Stimulated activated CD8-positive, alpha-beta memory T cell treated with anti-CD3 and anti-CD28 coated beads, Interleukin-7, amount 100 ng/mL, for 24 hours (primary cell): Measurements from ENCODE around the gene ARHGAP25.

Source experiments
- DNase-seq: peaks from one replicate; pipeline ENCODE4 v3.0.0-alpha.2; 2020; ENCODE audit warnings: low read depth

ARHGAP25 gene

DNA sequence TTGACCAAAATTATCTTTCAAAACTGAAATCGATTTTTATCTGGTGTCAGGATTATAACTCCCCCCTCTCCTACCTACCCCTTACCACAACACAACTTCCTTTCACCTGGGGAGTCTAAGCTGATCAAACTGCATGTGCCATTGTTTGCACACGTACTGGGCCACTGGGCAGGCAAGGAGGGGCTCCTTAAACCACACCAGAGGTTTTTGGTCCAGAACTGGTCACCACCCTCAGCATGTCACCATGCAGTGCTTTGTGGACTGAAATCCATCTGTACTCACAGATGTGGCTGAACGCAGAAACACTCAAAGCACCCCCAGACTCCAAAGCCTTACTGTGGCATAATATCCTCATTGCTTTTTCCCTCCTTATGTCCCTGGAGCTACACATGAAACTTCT is 13.9 kb upstream of the ARHGAP25 start:
- DNase-seq, result no peak

DNA sequence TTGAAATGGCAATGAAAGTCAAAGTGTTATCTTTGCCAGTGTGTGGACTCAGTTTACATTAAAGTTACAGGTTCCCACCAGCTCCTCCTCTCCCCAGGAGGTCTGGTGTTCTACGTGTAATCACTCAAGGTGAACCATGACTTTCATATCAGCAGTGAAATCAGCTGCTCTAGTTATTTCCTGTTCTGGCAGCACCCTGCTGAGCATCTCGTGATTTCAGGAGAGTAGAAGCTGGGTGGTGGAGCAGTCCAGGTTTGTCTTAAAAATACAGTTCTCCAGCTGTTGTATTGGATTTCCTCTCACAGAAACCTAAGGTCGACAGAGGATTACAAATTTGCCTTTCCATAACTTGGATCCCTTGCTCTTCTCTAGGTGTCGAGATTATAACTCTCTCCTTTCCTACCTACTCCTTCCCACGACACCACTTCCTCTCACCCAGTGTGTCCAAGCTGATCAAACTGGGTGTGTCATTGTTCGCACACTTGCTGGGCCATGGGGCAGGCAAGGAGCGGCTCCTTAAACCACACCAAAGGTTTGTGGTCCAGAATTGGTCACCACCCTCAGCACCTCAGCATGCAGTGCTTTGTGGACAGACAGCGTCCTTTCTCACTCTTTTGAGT is 13.0 kb upstream of the ARHGAP25 start:
- DNase-seq, result no peak

DNA sequence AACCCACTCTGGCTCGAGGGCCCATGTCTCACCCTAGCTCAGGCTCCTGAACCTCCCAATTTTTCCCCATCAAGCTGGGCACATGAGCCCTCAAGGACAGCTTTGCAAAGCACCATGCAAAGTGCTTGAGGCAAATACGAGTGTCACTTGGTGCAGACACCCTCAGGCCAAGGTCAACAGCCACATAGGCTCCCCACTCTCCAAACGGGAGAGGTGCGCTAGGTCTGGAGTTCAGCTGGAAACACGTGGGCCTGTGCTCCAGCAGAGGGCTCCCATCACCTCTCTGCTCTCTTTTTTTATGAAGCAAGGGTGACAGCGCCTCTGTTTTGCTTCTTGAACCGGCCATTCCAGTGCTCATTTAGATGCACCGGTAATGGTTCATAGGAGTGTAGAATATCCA is 11.9 kb upstream of the ARHGAP25 start:
- DNase-seq, result no peak

DNA sequence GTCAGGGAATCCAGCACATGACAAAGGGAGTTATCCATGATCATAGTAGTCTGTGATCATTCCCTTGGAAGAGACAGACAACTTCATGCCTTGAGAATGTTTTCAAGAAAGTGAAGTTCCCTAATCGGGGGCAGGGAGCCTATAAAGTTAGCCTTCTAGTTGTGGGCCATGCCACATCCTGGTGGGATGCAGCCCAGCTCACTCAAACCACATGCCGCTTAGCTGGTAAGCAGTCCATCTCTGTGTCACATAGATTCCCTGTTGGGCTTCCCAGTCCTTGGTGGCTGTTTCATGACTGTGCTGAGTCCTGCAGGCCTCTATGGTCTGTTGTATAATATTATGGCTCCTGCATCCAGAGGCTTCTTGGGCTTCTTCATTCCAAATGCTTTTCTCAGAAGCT is 11.4 kb upstream of the ARHGAP25 start:
- DNase-seq, result no peak

- no peak for DNase-seq
These were observed 8.5 kb upstream of the ARHGAP25 start for GRCh38 chr2:68726100-68726499.

- DNase-seq, result peak; percentile 61
These were observed 7.8 kb upstream of the ARHGAP25 start for GRCh38 chr2:68726608-68727367.

- no peak for DNase-seq
These were observed 6.8 kb upstream of the ARHGAP25 start for GRCh38 chr2:68727683-68728375.

GRCh38 chr2:68730828-68731227 is 3.8 kb upstream of the ARHGAP25 start:
- no peak for DNase-seq

DNA sequence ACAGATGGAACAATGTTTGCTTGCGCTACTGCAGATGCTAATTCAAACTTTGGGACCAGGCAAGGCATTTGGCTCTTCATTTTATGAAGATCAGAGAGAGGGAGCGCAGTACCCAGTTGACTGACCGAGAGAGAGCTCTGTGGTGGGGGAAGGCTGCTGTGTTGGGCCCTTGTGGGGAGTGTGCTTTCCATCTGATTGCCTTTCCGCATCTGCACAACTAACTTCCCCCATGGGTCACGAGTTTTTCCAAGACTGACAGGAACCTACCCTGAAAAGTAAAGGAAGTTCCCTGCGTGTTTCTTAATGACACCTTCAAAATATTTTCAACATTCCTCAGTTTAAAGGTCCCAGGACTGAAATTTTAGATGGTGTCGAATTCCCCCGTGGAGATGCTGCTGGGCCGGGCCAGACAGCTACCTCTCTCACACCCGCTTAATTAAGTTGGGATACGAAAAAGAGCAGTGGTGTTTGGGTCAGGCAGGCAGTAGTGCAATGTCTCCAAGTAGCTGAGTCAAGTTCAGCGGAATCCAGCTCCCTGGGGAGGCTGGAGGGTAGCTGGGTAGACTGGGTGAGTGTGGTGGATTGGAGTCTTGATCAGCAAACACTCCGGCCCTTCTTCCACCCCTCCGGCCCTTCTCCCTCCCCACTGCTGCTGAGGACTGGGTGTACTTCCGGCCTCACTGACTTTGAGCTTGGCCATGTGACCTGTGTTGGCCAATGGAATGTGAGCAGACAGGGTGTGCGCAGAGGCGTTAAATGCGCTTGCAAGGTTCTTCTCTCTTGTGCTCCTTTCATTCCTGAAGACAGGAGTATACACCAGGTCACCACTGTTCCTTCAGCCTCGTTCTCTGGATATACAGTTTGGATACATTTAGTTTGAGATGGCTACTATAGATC is 2.3 kb upstream of the ARHGAP25 start:
- no peak for DNase-seq

DNA sequence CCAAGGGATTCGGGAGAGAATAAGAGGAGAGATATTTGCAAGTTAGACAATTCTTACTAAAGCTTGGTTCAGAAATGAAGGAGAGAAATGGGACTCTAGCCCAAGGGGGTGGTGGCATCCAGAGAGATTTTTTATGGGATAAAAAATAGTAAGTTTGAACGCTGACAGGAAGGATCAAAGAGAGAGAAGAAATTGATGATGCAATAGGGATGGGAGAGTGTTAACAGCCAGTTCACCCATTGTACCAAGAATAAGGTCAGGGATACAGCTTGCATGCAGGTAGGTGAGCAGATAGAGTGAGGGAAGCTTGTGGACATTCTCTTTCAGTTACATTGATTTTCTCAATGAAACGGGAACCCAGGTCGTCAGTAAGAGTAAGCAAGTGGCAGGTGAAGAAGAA is 1.2 kb upstream of the ARHGAP25 start:
- DNase-seq, result no peak

DNA sequence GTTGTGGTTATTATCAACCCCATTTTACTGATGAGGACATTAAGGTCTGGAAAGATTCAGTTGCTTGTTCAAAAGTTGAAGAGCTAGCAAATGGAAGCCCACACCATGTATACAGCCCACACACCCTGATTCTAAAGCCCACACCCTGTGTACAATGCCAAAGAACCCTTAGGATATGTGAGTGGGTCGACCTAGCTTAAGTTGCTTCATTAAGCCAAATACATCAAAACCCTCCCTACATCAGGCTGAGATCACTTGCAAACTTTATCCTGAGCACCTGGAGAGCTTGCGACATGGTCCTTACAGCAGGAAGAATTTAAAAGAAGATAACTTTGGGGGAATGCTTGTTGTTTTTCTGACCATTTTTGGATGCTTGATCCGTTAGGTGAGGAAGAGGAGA is 435 bp upstream of the ARHGAP25 start:
- no peak for DNase-seq

- no peak for DNase-seq
These were observed 1.5 kb downstream of the ARHGAP25 start for GRCh38 chr2:68736086-68736485.

DNA sequence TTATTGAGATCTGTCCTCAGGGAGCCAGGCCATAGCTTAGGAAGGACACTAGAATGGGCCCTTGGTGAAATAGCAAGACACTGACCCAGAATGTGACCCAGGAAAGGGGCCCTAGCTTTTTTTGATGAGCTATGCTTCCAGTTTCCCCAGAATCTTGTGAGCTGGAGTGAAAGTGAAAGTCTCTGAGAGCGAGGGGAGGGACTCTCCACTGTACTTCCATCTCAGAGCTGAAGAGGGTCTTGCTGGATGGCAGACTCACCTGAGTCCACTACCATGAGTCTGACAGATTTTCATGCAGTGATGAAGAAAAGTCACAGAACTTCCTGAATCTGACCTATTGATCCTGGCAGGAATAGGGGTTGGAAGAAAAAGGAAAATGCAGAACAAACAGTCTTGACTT is 3.1 kb downstream of the ARHGAP25 start:
- DNase-seq, result no peak

- no peak for DNase-seq
These were observed 4.4 kb downstream of the ARHGAP25 start for GRCh38 chr2:68738906-68739594.

- DNase-seq, result no peak
These were observed 5.2 kb downstream of the ARHGAP25 start for GRCh38 chr2:68739595-68740399.

DNA sequence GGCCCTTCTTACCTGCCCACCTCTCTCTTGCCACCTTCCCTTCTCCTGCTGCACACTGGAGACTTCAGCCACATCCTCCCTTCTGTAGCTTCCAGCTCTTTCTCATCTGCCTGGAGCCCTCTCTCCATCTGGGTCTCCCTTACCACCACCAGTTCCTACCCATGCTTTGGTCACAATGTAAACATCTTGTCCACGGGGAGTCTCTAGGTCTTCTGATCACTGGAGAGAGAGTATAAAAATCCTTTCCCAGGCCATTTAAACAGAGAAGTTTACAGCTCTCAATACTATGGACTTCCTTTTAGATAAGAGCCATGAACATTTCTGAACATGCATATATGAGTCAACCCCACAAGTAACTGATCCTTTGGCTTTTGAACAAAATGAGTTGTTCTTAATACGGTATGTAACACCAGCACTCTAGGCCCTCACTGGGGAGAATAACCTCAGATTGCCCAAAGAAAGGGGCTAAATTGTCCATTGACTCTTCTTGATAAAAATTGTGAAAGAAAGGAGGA is 5.8 kb downstream of the ARHGAP25 start:
- DNase-seq, result no peak

DNA sequence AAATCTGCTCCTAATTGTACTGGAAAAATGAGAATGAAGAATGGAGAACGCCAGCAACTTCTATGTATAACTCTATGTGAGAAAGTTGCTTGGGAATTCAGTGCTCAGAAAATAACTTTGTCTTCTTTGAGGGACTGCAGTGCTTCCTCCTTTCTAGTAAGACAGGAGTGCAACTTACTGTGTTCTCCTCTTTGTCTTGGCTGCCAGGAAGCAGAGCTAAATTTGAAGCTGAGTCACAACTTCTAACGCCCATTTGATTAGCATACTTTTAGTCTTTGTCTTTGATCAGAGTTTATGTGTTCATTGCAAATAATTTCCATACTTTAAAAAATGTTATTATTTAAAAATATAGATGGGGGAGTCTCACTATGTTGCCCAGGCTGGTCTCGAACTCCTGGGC is 6.6 kb downstream of the ARHGAP25 start:
- no peak for DNase-seq

GRCh38 chr2:68741805-68742306 is 7.2 kb downstream of the ARHGAP25 start:
- no peak for DNase-seq

GRCh38 chr2:68742626-68743415 is 8.2 kb downstream of the ARHGAP25 start:
- no peak for DNase-seq

DNA sequence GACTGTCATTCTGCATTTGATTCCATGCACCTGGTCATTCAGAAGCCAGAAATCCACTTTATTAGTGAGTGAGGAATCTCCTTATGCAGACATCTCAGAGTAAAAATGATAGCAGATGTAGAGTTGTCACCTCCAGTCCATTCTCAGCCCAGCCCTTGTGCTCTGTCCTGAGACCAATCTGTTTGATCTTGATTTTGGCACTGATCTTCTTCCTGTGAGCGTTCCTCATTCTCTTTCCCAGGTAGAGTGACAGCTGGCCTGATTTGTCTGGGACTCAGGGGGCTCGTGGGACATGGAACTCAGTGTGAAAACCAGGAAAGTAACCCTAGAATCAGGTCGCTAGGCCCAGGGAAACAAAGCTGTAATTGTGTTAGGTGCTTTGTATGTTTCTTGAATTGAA is 8.9 kb downstream of the ARHGAP25 start:
- DNase-seq, result no peak
